PFSK-1 (cell line): Measurements from ENCODE around the gene TBR1.

ENCODE experiments used
- FOXP2 ChIP-seq: optimal IDR thresholded peaks from 2 replicates; pipeline ENCODE3; 2011; ENCODE audit warnings: borderline replicate concordance, control low read depth, inconsistent platforms; ENCODE audit not compliant: insufficient read depth; ENCODE audit errors: extremely low read length, extremely low read depth
- POLR2AphosphoS5 ChIP-seq: IDR thresholded peaks from 2 replicates; pipeline ENCODE4 v1.6.1; 2012; ENCODE audit warnings: low read depth, mild to moderate bottlenecking, control low read depth, low read length, moderate library complexity
- REST ChIP-seq, 2 experiments: IDR thresholded peaks; 2 replicates each; pipeline versions ENCODE4 v1.6.1 to v1.8.0; 2011 to 2012; ENCODE audit warnings: low read depth in 2 of 2, low read length in 2 of 2, control low read depth in 1 of 2, inconsistent platforms in 1 of 2, mild to moderate bottlenecking in 1 of 2, moderate library complexity in 1 of 2; ENCODE audit not compliant: insufficient read depth in 1 of 2
- SIN3A ChIP-seq: IDR thresholded peaks from 2 replicates; pipeline ENCODE4 v1.6.1; 2012; ENCODE audit warnings: mild to moderate bottlenecking, low read length, moderate library complexity, borderline replicate concordance; ENCODE audit not compliant: insufficient read depth
- TAF1 ChIP-seq: IDR thresholded peaks from 2 replicates; pipeline ENCODE4 v1.6.1; 2012; ENCODE audit warnings: low read length, control low read depth, borderline replicate concordance; ENCODE audit not compliant: insufficient read depth

TBR1 gene

GRCh38 chr2:161400076-161400475 lies 16.0 kb upstream of the TBR1 start:
- TF ChIP-seq SIN3A = no peak
- TF ChIP-seq POLR2AphosphoS5 = no peak
- TF ChIP-seq TAF1 = no peak
- no peak for TF ChIP-seq FOXP2
- no peak for TF ChIP-seq REST (IDR thresholded peaks at IDR 0.05; ENCODE audit: insufficient read depth in 1 of 2, low read depth in 2 of 2, low read length in 2 of 2)

- no peak for TF ChIP-seq TAF1
- TF ChIP-seq SIN3A = no peak
- TF ChIP-seq FOXP2 = no peak
- no peak for TF ChIP-seq REST (IDR thresholded peaks at IDR 0.05; ENCODE audit: insufficient read depth in 1 of 2, low read depth in 2 of 2, low read length in 2 of 2)
- TF ChIP-seq POLR2AphosphoS5 = no peak
Measured at GRCh38 chr2:161402297-161402696, 13.8 kb upstream of the TBR1 start.

GRCh38 chr2:161406316-161406715 lies 9.8 kb upstream of the TBR1 start:
- TF ChIP-seq REST (IDR thresholded peaks at IDR 0.05; ENCODE audit: insufficient read depth in 1 of 2, low read depth in 2 of 2, low read length in 2 of 2) (no peak), POLR2AphosphoS5 (no peak), FOXP2 (no peak), SIN3A (no peak), TAF1 (no peak)

GRCh38 chr2:161407597-161407996 lies 8.5 kb upstream of the TBR1 start:
- TF ChIP-seq TAF1 (no peak), FOXP2 (no peak), REST (IDR thresholded peaks at IDR 0.05; ENCODE audit: insufficient read depth in 1 of 2, low read depth in 2 of 2, low read length in 2 of 2) (no peak), SIN3A (no peak), POLR2AphosphoS5 (no peak)

- TF ChIP-seq TAF1 (no peak), REST (IDR thresholded peaks at IDR 0.05; ENCODE audit: insufficient read depth in 1 of 2, low read depth in 2 of 2, low read length in 2 of 2) (no peak), FOXP2 (no peak), SIN3A (no peak), POLR2AphosphoS5 (no peak)
Measured at GRCh38 chr2:161409308-161409907, 6.7 kb upstream of the TBR1 start.
